Stimulated activated CD4-positive, alpha-beta T cell treated with anti-CD3 and anti-CD28 coated beads, Interleukin-1b, Interleukin-23, amount 100 ng/mL, for 24 hours (primary cell): ENCODE results near the gene SORCS2.

Source experiments
- DNase-seq, 4 experiments: peaks; one replicate each; pipeline ENCODE4 v3.0.0-alpha.2; 2020; ENCODE audit warnings: low read depth in 4 of 4, low spot score in 1 of 4

Gene SORCS2

GRCh38 chr4:7185487-7186030, 6.8 kb upstream of the SORCS2 start:
- no peak for DNase-seq

GRCh38 chr4:7186031-7186430, 6.3 kb upstream of the SORCS2 start:
- peak in 1 of 4 experiments; percentile 4 for DNase-seq

GRCh38 chr4:7186516-7187167, 5.7 kb upstream of the SORCS2 start:
- no peak for DNase-seq

GRCh38 chr4:7187168-7187535, 5.2 kb upstream of the SORCS2 start:
- DNase-seq: no peak

- DNase-seq: no peak
Observed at GRCh38 chr4:7187691-7188090, 4.6 kb upstream of the SORCS2 start.

GRCh38 chr4:7189066-7189465, 3.3 kb upstream of the SORCS2 start:
- DNase-seq: no peak

GRCh38 chr4:7189475-7190277, 2.7 kb upstream of the SORCS2 start:
- no peak for DNase-seq

- no peak for DNase-seq
Observed at GRCh38 chr4:7190278-7190594, 2.1 kb upstream of the SORCS2 start.

GRCh38 chr4:7190691-7191545, 1.4 kb upstream of the SORCS2 start:
- no peak for DNase-seq

- no peak for DNase-seq
Observed at GRCh38 chr4:7191546-7192251, 639 bp upstream of the SORCS2 start.

GRCh38 chr4:7193030-7193958, 956 bp downstream of the SORCS2 start:
- no peak for DNase-seq

GRCh38 chr4:7194251-7195140, 2.2 kb downstream of the SORCS2 start:
- peak in 1 of 4 experiments; percentile 28 for DNase-seq

GRCh38 chr4:7195141-7195515, 2.8 kb downstream of the SORCS2 start:
- DNase-seq: no peak

GRCh38 chr4:7195546-7196287, 3.4 kb downstream of the SORCS2 start:
- DNase-seq: no peak

- no peak for DNase-seq
Observed at GRCh38 chr4:7196288-7196651, 3.9 kb downstream of the SORCS2 start.

GRCh38 chr4:7196736-7197135, 4.4 kb downstream of the SORCS2 start:
- no peak for DNase-seq

GRCh38 chr4:7197910-7198309, 5.6 kb downstream of the SORCS2 start:
- DNase-seq: no peak

GRCh38 chr4:7198440-7199128, 6.2 kb downstream of the SORCS2 start:
- no peak for DNase-seq
